B cell (primary cell): ENCODE measurements around the gene RPS21.

Source experiments
- CTCF ChIP-seq: fragments of 200-600 bp; IDR thresholded peaks from one replicate; pipeline ENCODE4 v1.8.0; 2022; ENCODE audit warnings: antibody characterized with exemption, mild to moderate bottlenecking
- EZH2 ChIP-seq: IDR thresholded peaks from 2 replicates; pipeline ENCODE4 v1.6.1; 2012; ENCODE audit warnings: borderline replicate concordance, low read depth, mild to moderate bottlenecking, moderate library complexity, low read length; ENCODE audit not compliant: insufficient read depth, poor library complexity, severe bottlenecking

- TF ChIP-seq EZH2 (no peak), CTCF (no peak)
These were observed 2.7 kb downstream of the RPS21 start for GRCh38 chr20:62389601-62390087.
